Activated CD8-positive, alpha-beta memory T cell treated with anti-CD3 and anti-CD28 coated beads for 48 hours (primary cell): Measurements from ENCODE around the gene SDC1.
"Not testable (repeated sequence)": the region's sequence is repeated elsewhere in the genome, so short reads cannot be mapped to it uniquely, and the experiment has no call there.

Source experiments
- DNase-seq, 3 experiments: peaks; one replicate each; pipeline ENCODE4 v3.0.0-alpha.2; 2020; ENCODE audit warnings: low read depth in 2 of 3, low spot score in 2 of 3

The SDC1 gene

DNA sequence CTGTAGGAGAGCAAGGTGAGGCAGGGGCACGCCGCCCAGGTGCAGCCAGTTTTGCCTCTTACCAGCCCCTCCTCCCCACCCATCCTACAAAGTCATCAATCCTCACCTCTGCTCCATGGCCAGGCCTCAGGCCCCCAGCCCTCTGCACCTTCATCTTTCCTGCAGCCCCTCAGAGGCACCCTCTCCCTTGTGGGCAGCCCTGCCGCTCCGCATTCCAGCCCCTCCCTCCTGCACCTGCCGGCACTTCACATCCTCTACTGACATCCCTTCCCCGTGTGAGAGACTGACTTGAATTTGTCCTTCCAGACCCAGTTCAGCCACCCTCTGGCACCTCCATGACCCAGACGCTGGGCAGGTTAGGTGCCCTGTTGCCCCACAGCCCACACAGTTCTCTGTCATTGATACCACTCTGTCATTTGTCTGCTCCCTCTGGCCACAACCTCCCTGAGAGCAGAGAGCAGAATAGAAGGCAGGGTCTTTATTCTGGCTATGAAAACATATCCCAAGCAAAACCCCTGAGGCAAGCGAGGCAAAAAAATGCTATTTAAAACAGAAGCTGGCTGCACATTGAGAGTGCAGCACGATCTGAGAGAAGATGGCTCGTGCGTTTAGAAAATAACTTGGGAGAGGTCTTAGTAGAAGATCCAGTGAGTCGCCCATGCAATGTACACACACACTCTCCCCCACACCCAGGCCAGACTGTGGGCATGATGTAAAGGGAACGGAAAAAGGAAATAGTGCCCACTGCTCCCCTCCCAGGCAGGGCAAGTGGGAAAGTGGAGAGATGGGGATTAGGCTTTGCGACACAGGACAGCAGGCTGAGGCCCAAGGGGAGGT lies 25.9 kb downstream of the SDC1 start:
- DNase-seq = no peak

DNA sequence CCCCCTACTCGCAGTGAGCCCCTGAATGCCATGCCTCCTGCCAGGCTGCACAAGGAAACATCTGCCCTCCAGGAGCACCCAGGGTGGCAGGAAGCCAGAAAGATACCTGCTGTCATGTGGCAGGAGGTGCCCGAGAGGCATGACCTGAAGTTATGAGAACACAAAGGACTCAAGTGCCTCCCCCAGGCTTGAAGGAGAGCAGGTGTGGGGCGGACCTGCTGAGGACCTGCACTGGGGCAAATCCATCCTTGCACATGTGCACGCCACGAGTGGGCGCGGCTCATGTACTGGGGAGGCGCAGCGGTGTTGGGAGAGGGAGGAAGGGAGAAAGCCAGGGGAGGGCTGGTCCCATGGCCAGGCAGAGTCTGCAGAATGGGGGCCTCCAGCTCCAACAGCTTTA lies 26.9 kb downstream of the SDC1 start:
- DNase-seq = no peak

DNA sequence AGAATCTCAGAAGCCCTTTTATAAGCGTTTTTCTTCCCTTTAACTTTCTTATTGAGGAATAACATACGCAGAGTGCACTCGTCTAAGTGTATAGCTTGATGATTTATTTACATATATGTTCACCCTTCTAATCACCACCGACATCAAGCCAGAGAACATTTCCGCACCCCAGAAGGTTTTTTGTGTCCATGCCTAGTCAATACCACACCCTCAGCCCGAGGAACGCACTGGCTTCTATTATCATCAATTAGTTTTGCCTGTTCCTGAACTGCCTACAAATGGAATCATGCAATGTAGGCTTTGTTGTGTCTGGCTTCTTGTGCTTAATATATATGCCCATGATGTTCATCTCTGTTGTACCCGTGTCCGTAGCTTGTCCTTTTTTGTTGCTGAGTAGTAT lies 27.7 kb downstream of the SDC1 start:
- no peak for DNase-seq

DNA sequence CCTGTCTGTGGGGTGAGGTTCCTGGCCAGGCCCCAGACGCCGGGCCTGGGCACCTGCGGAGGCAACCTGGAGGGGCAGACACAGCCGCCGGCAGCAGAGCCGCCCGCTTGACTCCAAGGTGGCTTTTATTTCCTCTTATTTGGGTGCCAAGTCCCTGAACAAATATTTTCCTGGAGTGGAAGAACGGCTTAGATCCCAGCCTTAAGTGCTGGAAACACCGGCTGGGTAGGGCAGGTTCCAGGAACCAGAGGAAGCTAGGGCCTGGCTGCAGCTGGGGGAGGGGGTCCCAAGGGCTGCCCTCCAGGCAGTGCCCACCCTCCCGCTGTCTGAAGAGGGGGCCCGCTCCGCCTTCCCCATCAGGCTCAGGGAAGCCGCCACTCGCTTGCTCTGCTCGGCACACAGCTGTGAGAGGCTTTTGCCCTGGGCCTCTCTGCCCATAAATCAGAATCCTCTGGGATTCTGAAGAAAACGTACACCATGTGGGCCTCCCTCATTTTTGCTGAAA lies 28.2 kb downstream of the SDC1 start:
- no peak for DNase-seq

DNA sequence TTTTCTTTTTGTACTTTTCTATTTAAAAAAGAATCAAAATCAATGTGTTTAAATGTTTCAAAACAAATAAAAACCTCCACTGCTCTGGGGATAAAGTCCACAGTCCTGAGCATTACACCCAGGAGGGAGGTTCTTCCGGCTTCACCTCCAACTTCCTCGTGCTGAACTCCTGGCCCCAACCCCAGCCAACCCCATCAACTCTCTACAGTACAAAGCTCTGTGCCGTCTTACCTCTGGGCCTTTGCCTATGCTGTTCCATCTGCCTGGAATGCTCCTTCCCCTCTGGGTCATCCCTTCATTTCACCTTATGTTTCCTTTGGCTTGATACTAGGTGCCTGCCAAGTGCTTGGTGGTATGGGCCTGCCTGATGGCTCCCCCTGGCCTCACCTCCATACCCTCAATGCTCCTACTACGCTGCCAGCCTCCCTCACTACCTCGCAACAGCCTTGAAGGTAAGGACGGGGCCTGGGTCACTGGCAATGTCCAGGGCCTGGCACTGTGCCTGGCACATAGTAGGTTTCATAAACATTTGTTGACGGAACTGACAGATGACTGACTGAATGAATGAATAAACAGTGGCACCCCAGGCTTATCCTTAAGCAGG lies 28.8 kb downstream of the SDC1 start:
- no peak for DNase-seq

DNA sequence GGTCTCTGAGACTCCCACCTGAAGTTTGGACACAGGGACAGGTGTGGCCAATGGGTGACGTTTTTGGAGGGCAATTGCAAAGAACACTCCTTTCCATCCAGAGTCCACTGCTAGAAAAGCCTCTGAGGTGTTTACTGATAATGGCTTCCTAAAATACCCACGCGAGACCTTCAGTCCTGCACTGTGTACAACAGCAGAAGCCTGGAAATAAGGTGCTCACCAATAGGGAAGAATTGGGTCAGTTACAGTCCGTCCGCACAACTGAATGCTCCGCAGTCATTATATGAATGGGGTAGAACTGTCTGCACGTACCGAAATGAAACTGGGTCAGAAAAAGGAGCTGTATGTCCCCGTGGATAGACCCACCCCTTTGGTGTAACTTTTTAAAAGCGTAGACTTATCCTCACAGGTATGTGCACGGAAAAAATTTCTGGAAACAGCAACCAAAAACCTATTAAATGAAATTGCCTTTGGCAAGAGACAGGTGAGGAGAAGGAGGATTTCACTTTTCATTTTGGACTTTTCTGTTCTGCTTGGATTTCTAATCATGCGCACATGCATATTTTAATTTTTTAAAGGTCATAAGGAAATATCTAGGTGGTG lies 29.4 kb downstream of the SDC1 start:
- DNase-seq = no peak

DNA sequence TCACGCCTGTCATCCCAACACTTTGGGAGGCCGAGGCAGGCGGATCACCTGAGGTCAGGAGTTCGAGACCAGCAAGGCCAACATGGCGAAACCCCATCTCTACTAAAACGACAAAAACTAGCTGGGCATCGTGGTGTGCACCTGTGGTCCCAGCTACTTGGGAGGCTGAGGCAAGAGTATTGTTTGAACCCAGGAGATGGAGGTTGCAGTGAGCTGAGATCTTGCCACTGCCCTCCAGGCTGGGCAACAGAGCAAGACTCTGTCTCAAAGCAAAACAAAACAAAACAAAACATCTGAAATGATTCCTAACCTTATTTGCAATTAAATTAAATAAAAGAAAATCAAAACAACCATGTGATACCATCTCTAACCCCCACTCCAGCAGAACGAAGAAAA lies 29.9 kb downstream of the SDC1 start:
- not testable (repeated sequence) for DNase-seq

DNA sequence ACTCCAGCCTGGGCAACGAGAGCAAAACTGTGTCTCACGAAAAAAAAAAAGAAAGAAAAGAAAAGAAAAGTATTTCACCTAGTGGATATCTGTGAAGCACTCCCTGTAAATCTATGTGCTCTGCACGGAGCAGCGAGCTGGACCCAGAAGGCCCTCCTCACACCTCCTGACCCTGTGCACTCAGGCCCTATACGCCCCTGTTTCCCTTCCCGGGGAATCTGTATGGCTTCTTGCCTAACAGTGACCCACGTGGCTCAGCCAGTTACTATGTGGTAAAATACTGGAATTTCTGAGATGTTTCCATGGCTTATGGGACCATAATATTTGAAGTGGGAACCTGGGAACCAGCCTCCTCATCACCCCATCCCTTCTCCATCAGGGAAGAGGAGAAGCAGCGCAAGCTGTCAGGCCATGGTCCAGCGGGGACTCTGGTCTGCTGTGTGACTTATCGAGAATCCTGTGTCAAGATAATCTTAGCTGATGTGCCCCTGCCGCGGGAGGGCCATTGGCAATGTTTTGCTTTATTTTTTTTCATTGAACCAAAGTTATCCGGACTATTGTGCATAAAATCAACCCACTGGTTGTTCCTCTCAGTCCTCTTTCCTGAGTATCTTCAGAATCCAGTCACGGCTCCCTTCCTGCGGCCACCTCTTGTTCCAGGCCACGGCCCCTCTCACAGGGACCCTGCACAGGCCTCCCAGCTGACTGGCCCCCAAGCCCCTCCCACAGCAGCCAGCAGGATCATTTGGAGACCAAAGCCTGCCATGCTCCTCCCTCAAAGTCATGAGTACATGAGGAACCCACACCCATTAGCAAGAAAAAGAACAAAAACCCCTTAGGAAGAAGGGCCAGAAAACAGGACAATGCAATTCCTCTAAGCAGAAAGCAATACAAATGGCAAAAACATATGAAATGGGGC lies 30.6 kb downstream of the SDC1 start:
- no peak for DNase-seq

DNA sequence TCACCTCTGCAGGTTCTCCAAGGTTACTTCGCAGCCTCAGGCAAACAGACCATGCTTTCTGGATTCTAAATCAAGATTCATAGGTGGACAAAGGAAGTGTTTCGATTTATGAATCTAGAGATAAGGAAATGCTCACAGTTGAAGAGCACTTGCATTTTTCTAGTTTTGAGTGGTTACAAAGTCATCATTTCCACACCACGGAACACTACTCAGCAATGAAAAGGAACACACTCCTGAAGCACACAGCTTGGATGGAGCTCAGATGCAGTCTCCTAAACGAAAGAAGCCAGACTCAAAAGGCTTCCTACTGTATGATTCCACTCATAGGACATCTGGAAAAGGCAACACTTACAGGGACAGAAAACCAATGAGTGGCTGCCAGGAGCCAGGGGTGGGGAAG lies 31.7 kb downstream of the SDC1 start:
- no peak for DNase-seq

DNA sequence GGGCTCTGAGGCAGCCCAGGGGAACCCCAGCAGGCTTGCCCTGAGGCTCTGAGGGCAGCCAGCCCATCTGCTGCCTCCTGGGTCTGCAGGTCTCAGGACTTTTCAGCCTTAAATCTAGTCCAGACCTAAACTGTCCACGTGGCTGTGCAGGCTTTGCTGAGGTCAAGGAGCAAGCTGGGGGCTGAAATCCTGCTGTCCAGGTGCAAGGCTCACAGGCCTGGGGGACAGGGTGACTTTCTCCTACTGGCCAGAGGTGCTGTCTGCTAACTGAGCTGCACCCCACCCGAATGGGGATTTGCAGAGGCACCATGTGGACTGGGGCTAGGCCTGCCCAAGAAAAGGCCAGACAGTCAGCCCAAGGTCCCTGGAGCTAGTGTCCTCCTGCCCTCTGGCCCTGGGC lies 32.1 kb downstream of the SDC1 start:
- DNase-seq = no peak

DNA sequence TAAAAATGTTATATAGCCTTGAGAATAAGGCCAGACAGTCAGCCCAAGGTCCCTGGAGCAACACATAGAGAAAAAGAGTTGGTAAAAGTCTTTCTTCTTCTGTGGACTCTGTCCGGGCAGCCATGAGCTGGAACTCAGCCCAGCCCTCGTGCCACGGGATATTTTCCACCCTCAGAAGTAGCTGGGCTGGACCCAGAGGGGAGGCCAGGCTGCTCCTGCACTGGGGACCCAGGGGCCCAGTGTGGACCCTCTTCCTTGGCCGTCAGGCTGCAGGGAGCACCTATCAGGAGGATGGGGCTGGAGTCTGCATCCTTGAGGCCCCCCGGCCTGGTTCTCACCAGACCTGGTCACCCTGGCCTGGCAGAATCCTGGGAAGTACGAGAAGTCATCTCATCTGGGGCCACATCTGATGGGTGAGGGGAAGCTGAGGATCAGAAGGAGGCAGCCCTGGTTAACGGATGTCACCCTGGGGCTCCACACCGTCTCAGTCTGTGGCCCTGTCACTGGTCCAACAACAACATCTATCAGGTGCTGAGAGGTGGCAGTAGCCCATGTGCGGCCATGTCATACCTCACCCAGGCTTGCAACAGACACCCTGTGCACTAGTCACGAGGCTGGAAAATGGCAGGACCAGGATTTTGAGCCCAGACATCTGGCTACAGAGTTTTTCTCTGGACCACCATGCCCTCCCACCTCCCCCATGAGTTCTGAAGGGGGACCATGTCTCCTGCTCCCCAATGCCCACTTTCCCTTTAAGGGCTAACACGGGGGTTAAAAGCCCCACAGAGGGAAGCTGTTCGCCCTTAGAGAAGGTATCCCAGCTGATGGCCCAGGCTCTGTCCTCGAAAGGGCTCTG lies 33.0 kb downstream of the SDC1 start:
- no peak for DNase-seq

DNA sequence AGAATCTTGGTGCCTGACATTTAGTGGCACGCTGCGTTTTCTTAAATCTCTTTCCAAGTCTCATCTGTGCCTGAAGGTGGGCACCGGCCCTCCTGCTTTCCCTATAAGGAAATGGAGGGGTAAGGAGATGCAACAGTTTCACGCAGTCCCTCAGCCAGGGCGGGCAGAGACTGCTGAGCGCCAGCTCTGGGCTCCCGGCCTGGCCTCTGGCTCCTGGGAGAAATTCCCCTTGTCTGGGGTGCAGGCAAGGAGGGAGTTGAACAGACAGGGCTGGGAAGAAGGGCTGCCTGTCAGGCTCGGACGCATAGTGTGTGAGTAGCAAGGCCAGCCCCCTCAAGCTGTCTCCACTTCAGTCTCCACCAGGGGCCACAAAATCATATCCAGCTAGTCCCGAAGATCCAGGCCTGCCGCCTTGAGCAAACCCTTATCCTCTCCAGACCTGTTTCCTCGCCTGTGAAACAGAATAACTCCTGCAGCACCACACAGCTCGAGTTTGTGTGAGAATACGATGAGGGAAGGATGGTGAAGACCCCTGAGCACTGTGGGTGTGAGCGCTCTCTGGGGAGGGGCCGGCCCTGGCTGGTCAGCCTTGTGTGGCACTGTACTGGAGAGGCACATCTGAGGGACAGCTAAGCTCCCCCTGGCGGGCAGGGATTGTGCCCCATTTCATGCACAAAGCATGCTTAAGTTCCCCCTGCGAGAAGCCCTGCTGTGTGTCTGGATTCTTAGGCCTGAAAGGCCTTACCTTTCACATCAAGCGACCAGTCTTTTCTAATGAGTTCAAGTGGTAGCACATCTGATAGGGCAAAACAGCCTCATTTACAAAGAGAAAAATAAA lies 33.8 kb downstream of the SDC1 start:
- DNase-seq = no peak

DNA sequence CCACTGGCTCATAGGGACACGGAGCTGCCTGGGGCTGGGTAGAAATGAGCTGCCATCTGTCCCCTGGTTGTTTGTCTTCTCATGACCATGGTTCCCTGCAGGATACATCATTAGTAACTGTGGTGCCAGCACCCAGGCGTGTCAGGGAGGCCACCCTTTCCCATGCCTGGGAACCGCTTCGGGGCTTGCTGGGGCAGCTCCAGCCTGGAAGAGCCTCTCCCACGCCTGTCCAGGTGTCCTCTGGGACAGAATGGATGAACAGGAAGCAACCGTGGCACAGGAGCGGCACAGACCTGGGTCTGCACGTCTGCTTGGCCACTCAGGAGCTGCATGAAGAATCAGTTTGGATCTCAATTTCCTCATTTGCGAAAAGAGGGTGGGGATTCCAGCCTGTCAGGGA lies 34.8 kb downstream of the SDC1 start:
- DNase-seq = no peak

DNA sequence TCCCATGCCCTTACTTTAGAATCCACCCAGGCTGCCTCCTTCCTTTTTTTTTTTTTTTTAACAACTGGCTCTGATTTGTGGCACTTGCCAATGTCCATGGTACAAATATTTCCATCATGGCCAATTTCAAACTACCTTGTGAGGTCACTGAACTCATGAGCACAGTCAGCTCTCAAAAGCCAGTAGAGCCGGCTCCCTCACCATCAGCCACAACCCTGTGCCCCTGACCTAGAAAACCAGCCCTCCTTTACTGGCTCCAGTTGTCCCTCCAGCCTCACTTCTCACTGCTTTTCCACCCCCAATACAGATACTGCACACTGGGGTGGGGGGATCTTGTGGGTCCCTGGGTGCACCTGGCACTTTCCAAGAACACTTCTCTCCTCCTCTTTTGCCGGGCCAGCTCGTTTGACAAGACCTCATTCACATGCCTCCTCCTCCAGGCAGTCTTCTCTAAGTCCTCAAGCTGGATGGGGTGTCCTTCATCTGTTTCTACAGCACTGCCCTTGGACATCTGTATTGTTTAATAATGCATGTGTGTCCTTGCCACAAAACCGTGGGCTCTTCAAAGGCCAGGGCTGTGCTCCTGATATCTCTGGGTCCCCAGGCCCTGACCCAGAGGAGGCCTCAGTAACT lies 35.5 kb downstream of the SDC1 start:
- no peak for DNase-seq

DNA sequence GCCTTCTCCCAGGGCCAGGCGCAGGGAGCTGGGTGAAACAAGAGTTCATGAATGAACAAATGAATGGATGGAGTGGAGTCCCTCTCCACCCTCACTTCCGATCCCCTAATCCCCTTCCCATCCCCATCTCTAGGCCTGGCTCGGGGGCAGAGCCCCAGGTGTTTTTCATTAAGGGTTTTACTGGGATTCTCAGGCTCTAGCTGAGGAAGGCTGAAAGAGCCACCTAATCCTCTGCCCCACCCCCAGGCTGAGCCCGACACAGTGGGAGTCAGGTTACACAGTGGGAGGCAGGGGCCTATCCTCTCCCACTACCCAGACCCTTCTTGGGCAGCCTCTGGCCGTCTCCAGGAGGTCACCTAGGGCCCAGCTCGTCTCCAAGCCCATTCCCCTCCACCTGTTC lies 36.1 kb downstream of the SDC1 start:
- no peak for DNase-seq

DNA sequence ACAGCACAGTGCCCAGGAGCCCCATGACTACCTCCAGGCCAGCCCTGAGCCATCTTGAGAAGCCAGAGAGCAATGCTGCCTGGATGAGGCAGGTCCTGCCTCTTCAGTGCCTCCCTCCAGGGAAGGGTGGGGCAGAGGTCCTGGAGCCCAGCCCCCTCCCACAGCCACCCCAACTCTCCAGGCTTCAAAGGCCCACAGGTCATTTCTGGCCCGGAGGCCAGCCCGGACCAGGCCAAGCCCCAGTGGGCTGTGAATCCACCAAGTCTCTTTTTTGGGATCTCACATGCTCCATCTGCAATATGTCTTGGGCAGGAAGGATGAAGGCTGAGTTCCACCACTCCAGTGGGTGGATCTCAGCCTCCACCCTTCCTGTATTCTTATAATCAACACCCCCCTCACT lies 36.7 kb downstream of the SDC1 start:
- DNase-seq = no peak

DNA sequence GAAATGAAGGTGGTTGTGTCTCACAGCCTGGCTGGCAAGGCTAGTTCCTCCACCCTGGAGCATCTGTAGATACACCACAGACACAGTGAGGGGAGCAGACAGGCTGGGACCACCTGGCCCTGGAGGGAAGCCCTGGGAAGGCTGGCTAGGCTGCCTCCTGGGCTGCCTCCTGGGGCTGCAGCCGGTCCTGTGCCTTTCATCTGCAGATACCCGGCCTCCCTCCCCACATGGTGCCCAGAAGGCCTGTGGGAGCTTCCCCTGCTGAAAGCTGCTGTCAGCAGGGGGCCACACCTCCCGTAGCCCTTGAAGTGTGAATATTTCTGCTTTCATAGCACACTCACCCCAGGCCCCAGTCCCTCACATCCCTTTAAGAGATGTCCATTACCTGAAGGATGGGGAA lies 37.6 kb downstream of the SDC1 start:
- DNase-seq = no peak

DNA sequence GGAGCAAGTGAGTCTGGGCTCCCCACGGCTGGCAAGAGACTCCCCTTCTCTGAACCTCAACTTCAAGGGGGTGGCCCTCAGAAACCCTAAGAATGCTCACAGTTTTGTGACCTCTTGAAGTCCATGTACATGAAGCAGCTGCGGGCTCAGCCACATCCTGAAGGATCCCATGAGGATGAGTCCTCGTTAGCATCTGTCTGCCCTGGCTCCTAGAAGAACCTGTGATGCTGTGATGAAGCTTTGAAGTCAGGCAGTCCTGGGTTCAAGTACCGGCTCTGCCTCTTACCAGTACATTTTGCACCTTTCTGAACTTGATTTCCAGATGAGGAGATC lies 38.1 kb downstream of the SDC1 start:
- DNase-seq = no peak
